ENCODE data around the gene NOL4L.
"Not testable (repeated sequence)": the region's sequence is repeated elsewhere in the genome, so short reads cannot be mapped to it uniquely, and the experiment has no call there.

NOL4L gene

DNA sequence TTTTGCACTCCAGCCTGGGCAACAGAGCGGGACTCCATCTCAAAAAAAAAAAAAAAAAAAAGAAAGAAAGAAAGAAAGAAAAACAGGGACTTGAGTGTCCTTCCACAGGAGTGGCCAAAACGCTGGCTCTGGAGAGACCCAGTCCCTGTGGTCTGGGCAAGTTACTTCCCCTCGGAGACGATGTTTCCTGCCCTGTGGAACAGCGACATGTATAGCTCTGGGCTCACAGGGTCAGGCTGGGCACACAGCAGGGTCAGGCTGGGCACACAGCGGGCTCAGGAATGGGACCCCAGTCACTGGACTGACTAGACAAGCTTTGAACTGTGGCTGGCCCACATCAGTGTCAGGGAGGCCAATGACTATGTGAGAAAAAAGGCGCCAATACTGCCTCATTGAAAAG, 116.3 kb downstream of the NOL4L start:
- no peaks in the 10 kb centered on the region for H3K9me3 ChIP-seq (ENCODE audit: control insufficient read depth, insufficient read depth, low read length)
- H3K4me1 ChIP-seq (ENCODE audit: control insufficient read depth, insufficient read depth, low read length) = peaks cover 16% of the 10 kb centered on the region
- no peak overlapping the region for H3K4me3 ChIP-seq (ENCODE audit: low read depth, low read length)
- H3K27me3 ChIP-seq (ENCODE audit: control insufficient read depth, insufficient read depth, low read length) = no peaks in the 10 kb centered on the region
- no peak overlapping the region for H3K9ac ChIP-seq (ENCODE audit: low read depth, low read length)
- peaks cover 14% of the 10 kb centered on the region; the same call in 1 of the 2 replicates for H3K36me3 ChIP-seq (ENCODE audit: control insufficient read depth, insufficient read depth, low read length)
- no peak overlapping the region for H3K27ac ChIP-seq (ENCODE audit: low read depth, low read length)

GRCh38 chr20:32468313-32468640, 116.9 kb downstream of the NOL4L start:
- H3K9ac ChIP-seq (ENCODE audit: low read depth, low read length) = no peak overlapping the region
- H3K27ac ChIP-seq (ENCODE audit: low read depth, low read length) = no peak overlapping the region
- no peaks in the 10 kb centered on the region for H3K27me3 ChIP-seq (ENCODE audit: control insufficient read depth, insufficient read depth, low read length)
- peaks cover 14% of the 10 kb centered on the region; the same call in 1 of the 2 replicates for H3K36me3 ChIP-seq (ENCODE audit: control insufficient read depth, insufficient read depth, low read length)
- H3K9me3 ChIP-seq (ENCODE audit: control insufficient read depth, insufficient read depth, low read length) = no peaks in the 10 kb centered on the region
- peaks cover 16% of the 10 kb centered on the region for H3K4me1 ChIP-seq (ENCODE audit: control insufficient read depth, insufficient read depth, low read length)
- H3K4me3 ChIP-seq (ENCODE audit: low read depth, low read length) = no peak overlapping the region

DNA sequence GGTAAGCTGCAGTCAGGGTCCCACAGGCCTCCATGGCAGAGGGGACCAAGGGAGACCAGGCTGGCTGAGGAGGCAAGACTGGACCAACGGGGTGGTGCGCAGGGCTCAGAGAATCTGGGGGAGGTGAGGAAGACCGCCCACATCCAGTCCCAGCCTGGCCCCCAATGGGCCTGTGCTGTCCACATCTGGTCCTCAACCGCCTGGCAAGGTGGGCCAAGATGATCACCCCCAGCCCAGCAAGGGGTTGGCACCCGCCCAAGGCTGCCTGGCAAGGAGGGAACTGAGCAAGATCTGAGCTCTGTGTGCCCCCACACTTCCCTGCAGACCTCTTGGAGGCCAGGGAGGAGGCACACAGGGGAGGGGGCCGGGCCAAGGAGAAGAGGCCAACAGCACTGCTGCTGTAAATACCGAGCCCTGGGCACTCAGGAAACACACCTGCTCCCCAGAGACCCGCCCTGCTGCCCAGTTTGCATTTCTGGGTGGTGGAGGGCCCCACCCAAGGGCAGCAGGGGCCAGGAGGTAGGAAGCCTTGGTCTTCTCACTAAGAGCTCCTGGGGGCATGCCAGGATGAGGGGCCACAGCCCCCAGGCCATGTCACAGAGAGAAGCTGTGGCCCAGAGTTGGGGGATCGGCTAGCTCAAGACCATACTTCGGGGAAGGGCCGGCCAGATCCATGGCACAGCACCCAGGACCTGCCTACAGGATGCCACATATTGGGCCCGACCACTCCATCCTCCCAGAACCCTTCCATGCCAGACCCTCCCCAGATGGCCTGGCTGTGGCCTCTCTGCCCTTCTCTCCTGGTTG, 117.4 kb downstream of the NOL4L start:
- Histone ChIP-seq H3K36me3 (ENCODE audit: control insufficient read depth, insufficient read depth, low read length) (peaks cover 14% of the 10 kb centered on the region; the same call in 1 of the 2 replicates), H3K27me3 (ENCODE audit: control insufficient read depth, insufficient read depth, low read length) (no peaks in the 10 kb centered on the region), H3K4me1 (ENCODE audit: control insufficient read depth, insufficient read depth, low read length) (peaks cover 16% of the 10 kb centered on the region), H3K27ac (ENCODE audit: low read depth, low read length) (no peak overlapping the region), H3K9ac (ENCODE audit: low read depth, low read length) (no peak overlapping the region), H3K4me3 (ENCODE audit: low read depth, low read length) (no peak overlapping the region), H3K9me3 (ENCODE audit: control insufficient read depth, insufficient read depth, low read length) (no peaks in the 10 kb centered on the region)

- Histone ChIP-seq H3K27me3 (ENCODE audit: control insufficient read depth, insufficient read depth, low read length) (no peaks in the 10 kb centered on the region), H3K4me3 (ENCODE audit: low read depth, low read length) (no peak overlapping the region), H3K36me3 (ENCODE audit: control insufficient read depth, insufficient read depth, low read length) (peaks cover 10% of the 10 kb centered on the region; the same call in 1 of the 2 replicates), H3K27ac (ENCODE audit: low read depth, low read length) (no peak overlapping the region), H3K9ac (ENCODE audit: low read depth, low read length) (no peak overlapping the region), H3K9me3 (ENCODE audit: control insufficient read depth, insufficient read depth, low read length) (no peaks in the 10 kb centered on the region), H3K4me1 (ENCODE audit: control insufficient read depth, insufficient read depth, low read length) (peaks cover 16% of the 10 kb centered on the region)
Observed at GRCh38 chr20:32466739-32467505, 118.2 kb downstream of the NOL4L start.

DNA sequence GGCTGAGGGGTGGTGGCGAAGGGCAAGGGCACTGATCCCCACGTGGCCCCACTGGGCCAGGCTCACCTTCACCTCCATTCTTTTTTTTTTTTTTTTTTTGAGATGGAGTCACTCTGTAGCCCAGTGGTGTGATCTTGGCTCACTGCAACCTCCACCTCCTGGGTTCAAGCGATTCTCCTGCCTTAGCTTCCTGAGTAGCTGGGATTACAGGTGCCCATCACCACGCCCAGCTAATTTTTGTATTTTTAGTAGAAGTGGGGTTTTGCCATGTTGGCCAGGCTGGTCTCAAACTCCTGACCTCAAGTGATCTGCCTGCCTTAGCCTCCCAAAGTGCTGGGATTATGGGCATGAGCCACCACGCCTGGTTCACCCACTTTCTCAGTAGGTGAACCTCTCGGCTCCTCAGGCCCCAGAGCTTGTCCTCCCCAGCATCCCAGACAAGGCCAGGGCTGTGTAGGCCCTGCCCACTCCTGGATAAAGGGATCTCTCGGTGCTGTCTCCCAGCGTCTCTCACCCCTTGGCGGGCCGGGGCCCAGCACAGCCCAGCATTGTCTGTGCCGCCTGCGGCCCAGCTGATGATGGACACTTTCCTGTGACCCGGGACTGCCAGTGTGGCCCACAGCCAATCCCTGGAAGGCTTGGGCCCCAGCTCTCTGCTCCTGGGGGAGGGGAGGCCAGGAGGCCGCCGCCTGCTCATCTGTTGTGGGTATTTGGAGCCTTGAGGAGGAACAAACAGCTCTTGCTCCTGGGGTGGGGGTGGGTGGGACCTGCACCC, 119.0 kb downstream of the NOL4L start:
- peaks cover 16% of the 10 kb centered on the region for H3K4me1 ChIP-seq (ENCODE audit: control insufficient read depth, insufficient read depth, low read length)
- H3K9ac ChIP-seq (ENCODE audit: low read depth, low read length); H3K9me3 ChIP-seq (ENCODE audit: control insufficient read depth, insufficient read depth, low read length); H3K27ac ChIP-seq (ENCODE audit: low read depth, low read length); H3K27me3 ChIP-seq (ENCODE audit: control insufficient read depth, insufficient read depth, low read length); H3K36me3 ChIP-seq (ENCODE audit: control insufficient read depth, insufficient read depth, low read length); H3K4me3 ChIP-seq (ENCODE audit: low read depth, low read length): not testable (repeated sequence)

GRCh38 chr20:32465092-32465900, 119.8 kb downstream of the NOL4L start:
- Histone ChIP-seq H3K9ac (ENCODE audit: low read depth, low read length) (no peak overlapping the region), H3K27ac (ENCODE audit: low read depth, low read length) (no peak overlapping the region), H3K27me3 (ENCODE audit: control insufficient read depth, insufficient read depth, low read length) (no peaks in the 10 kb centered on the region)

DNA sequence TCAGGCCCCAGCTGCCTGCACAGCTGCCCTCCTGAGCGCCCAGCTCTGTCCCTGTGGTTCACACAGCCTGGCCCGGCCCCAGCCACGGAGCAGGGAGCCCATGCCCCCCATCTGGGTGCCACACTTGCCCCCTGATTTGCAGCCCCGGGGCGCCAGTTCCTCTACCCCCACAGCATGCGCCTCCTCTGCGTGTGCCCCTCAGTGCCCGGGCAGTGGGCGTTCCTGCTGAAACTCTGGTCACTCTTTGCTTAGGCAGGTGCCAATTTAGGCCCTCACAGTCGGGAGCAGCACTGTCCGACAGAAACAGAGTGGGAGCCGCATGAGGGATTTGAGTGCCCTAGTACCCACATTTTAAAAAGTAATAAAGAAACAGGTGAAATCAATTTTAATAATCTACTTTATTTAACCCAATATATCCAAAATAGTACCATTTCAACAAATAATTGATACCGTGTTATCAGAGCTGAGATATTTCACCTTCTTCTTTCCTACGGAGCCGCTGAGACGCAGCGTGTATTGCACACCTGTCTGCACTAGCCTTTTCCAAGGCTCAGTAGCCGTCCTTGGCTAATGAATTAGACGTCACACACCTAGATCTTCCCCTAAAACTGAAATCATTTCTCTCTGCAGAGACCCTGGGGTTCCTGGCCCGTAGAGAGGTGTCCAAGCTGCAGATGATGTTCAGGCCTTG, 120.6 kb downstream of the NOL4L start:
- Histone ChIP-seq H3K9me3 (ENCODE audit: control insufficient read depth, insufficient read depth, low read length) (no peaks in the 10 kb centered on the region), H3K9ac (ENCODE audit: low read depth, low read length) (no peak overlapping the region), H3K27ac (ENCODE audit: low read depth, low read length) (no peak overlapping the region), H3K4me1 (ENCODE audit: control insufficient read depth, insufficient read depth, low read length) (peaks cover 7% of the 10 kb centered on the region), H3K27me3 (ENCODE audit: control insufficient read depth, insufficient read depth, low read length) (no peaks in the 10 kb centered on the region), H3K4me3 (ENCODE audit: low read depth, low read length) (no peak overlapping the region), H3K36me3 (ENCODE audit: control insufficient read depth, insufficient read depth, low read length) (peaks cover 4% of the 10 kb centered on the region; the same call in 1 of the 2 replicates)

More at GRCh38 chr20:32465092-32465900, 119.8 kb downstream of the NOL4L start:
- Histone ChIP-seq H3K36me3 (ENCODE audit: control insufficient read depth, insufficient read depth, low read length) (peaks cover 4% of the 10 kb centered on the region; the same call in 1 of the 2 replicates), H3K9me3 (ENCODE audit: control insufficient read depth, insufficient read depth, low read length) (no peaks in the 10 kb centered on the region), H3K4me1 (ENCODE audit: control insufficient read depth, insufficient read depth, low read length) (peaks cover 15% of the 10 kb centered on the region), H3K4me3 (ENCODE audit: low read depth, low read length) (no peak overlapping the region)

- Histone ChIP-seq H3K4me3 (ENCODE audit: low read depth, low read length) (no peak overlapping the region), H3K27me3 (ENCODE audit: control insufficient read depth, insufficient read depth, low read length) (no peaks in the 10 kb centered on the region), H3K36me3 (ENCODE audit: control insufficient read depth, insufficient read depth, low read length) (peaks cover 4% of the 10 kb centered on the region; the same call in 1 of the 2 replicates), H3K9me3 (ENCODE audit: control insufficient read depth, insufficient read depth, low read length) (no peaks in the 10 kb centered on the region), H3K27ac (ENCODE audit: low read depth, low read length) (no peak overlapping the region), H3K9ac (ENCODE audit: low read depth, low read length) (no peak overlapping the region), H3K4me1 (ENCODE audit: control insufficient read depth, insufficient read depth, low read length) (peaks cover 7% of the 10 kb centered on the region; the same call in 1 of the 2 replicates)
Observed at GRCh38 chr20:32463642-32464400, 121.3 kb downstream of the NOL4L start.

GRCh38 chr20:32462900-32463641, 122.1 kb downstream of the NOL4L start:
- Histone ChIP-seq H3K27ac (ENCODE audit: low read depth, low read length) (no peak overlapping the region), H3K36me3 (ENCODE audit: control insufficient read depth, insufficient read depth, low read length) (peaks cover 4% of the 10 kb centered on the region; the same call in 1 of the 2 replicates), H3K9ac (ENCODE audit: low read depth, low read length) (no peak overlapping the region), H3K4me3 (ENCODE audit: low read depth, low read length) (no peak overlapping the region), H3K4me1 (ENCODE audit: control insufficient read depth, insufficient read depth, low read length) (peaks cover 10% of the 10 kb centered on the region), H3K27me3 (ENCODE audit: control insufficient read depth, insufficient read depth, low read length) (no peaks in the 10 kb centered on the region), H3K9me3 (ENCODE audit: control insufficient read depth, insufficient read depth, low read length) (no peaks in the 10 kb centered on the region)

Measured in HUES48 (cell line).